GM12874 (cell line): ENCODE results near the gene TOMM40L.

Experiments used
- CTCF ChIP-seq: IDR thresholded peaks from 2 replicates; pipeline ENCODE4 v1.5.1; 2011; ENCODE audit warnings: low read depth, mild to moderate bottlenecking, control low read depth, low read length, moderate library complexity; ENCODE audit not compliant: insufficient read depth

Gene TOMM40L

GRCh38 chr1:161235957-161236775 lies 10.3 kb downstream of the TOMM40L start:
- no peak for TF ChIP-seq CTCF

GRCh38 chr1:161238039-161238473 lies 12.2 kb downstream of the TOMM40L start, which contains the start of gene NR1I3:
Gene NR1I3, minus strand, starts transcription at chr1:161238203. Its CDS starts 1,638 bp downstream, at chr1:161236565.
- no peak for TF ChIP-seq CTCF

GRCh38 chr1:161241682-161242081 lies 15.8 kb downstream of the TOMM40L start:
- no peak for TF ChIP-seq CTCF

GRCh38 chr1:161242313-161242712 lies 16.5 kb downstream of the TOMM40L start:
- TF ChIP-seq CTCF: no peak

- no peak for TF ChIP-seq CTCF
Observed at GRCh38 chr1:161244888-161245287, 19.0 kb downstream of the TOMM40L start.

GRCh38 chr1:161250829-161251228 lies 25.0 kb downstream of the TOMM40L start:
- TF ChIP-seq CTCF: no peak

GRCh38 chr1:161251579-161251978 lies 25.7 kb downstream of the TOMM40L start:
- TF ChIP-seq CTCF: no peak
